Retina (tissue), 1 donor: ENCODE measurements around the gene KMT2C.
"Not testable (repeated sequence)": the region's sequence is repeated elsewhere in the genome, so short reads cannot be mapped to it uniquely, and the experiment has no call there.

Experiments used
- DNase-seq: peaks from one replicate; pipeline ENCODE4 v3.0.0-alpha.2; 2016

The KMT2C gene

GRCh38 chr7:152399344-152399743, 36.5 kb downstream of the KMT2C start:
- DNase-seq = no peak

- no peak for DNase-seq
Observed at GRCh38 chr7:152395112-152395511, 40.7 kb downstream of the KMT2C start.

GRCh38 chr7:152394214-152394613, 41.6 kb downstream of the KMT2C start:
- peak; percentile 44 for DNase-seq

- no peak for DNase-seq
Observed at GRCh38 chr7:152392254-152392653, 43.5 kb downstream of the KMT2C start.

- not testable (repeated sequence) for DNase-seq
Observed at GRCh38 chr7:152386136-152386764, 49.6 kb downstream of the KMT2C start.

- DNase-seq = not testable (repeated sequence)
Observed at GRCh38 chr7:152384235-152385200, 51.3 kb downstream of the KMT2C start.

- DNase-seq = no peak
Observed at GRCh38 chr7:152383341-152384234, 52.2 kb downstream of the KMT2C start.

GRCh38 chr7:152382244-152382643, 53.6 kb downstream of the KMT2C start:
- DNase-seq = no peak

- not testable (repeated sequence) for DNase-seq
Observed at GRCh38 chr7:152380931-152381578, 54.7 kb downstream of the KMT2C start.

GRCh38 chr7:152378497-152378896, 57.3 kb downstream of the KMT2C start:
- not testable (repeated sequence) for DNase-seq

- DNase-seq = not testable (repeated sequence)
Observed at GRCh38 chr7:152376716-152377484, 58.9 kb downstream of the KMT2C start.

- DNase-seq = no peak
Observed at GRCh38 chr7:152370297-152370696, 65.5 kb downstream of the KMT2C start.

GRCh38 chr7:152369518-152369917, 66.3 kb downstream of the KMT2C start:
- DNase-seq = no peak

- DNase-seq = no peak
Observed at GRCh38 chr7:152367170-152367569, 68.6 kb downstream of the KMT2C start.

GRCh38 chr7:152366662-152367061, 69.1 kb downstream of the KMT2C start:
- DNase-seq = peak; percentile 67

GRCh38 chr7:152365982-152366603, 69.7 kb downstream of the KMT2C start:
- no peak for DNase-seq

GRCh38 chr7:152363798-152364197, 72.0 kb downstream of the KMT2C start:
- no peak for DNase-seq

GRCh38 chr7:152362128-152362926, 73.5 kb downstream of the KMT2C start:
- DNase-seq = no peak

- no peak for DNase-seq
Observed at GRCh38 chr7:152355474-152356057, 80.2 kb downstream of the KMT2C start.

- DNase-seq = no peak
Observed at GRCh38 chr7:152354061-152354460, 81.7 kb downstream of the KMT2C start.
